WERI-Rb-1 (cell line): Measurements from ENCODE around the gene ARHGAP26.

ENCODE experiments used
- DNase-seq: peaks from one replicate; pipeline ENCODE4 v3.0.0-alpha.2; 2020
- H3K27ac ChIP-seq: fragments of 250-450 bp; sonication (Bioruptor Pico); 2 replicates; pipeline ENCODE4 v1.5.1; 2020; ENCODE audit warnings: mild to moderate bottlenecking, moderate library complexity
- H3K27me3 ChIP-seq: fragments of 250-450 bp; sonication (Bioruptor Pico); 2 replicates; pipeline ENCODE4 v1.5.1; 2021; ENCODE audit warnings: mild to moderate bottlenecking, low read depth, moderate library complexity; ENCODE audit not compliant: insufficient read depth, severe bottlenecking
- H3K36me3 ChIP-seq: fragments of 250-450 bp; sonication (Bioruptor Pico); 2 replicates; pipeline ENCODE4 v1.5.1; 2020; ENCODE audit warnings: mild to moderate bottlenecking, moderate library complexity
- H3K4me3 ChIP-seq: 2 replicates; pipeline ENCODE4 v1.5.1; 2011; ENCODE audit warnings: low read depth, mild to moderate bottlenecking, control low read depth, low read length
- H3K9me3 ChIP-seq: fragments of 250-450 bp; sonication (Bioruptor Pico); 2 replicates; pipeline ENCODE4 v1.5.1; 2021; ENCODE audit warnings: mild to moderate bottlenecking, moderate library complexity; ENCODE audit not compliant: severe bottlenecking
- TF ChIP-seq, protein P1 (sequence below): IDR thresholded peaks from 2 replicates; pipeline ENCODE4 v1.5.1; 2011; ENCODE audit warnings: low read depth, mild to moderate bottlenecking, control low read depth, inconsistent platforms, low read length

The ARHGAP26 gene

DNA sequence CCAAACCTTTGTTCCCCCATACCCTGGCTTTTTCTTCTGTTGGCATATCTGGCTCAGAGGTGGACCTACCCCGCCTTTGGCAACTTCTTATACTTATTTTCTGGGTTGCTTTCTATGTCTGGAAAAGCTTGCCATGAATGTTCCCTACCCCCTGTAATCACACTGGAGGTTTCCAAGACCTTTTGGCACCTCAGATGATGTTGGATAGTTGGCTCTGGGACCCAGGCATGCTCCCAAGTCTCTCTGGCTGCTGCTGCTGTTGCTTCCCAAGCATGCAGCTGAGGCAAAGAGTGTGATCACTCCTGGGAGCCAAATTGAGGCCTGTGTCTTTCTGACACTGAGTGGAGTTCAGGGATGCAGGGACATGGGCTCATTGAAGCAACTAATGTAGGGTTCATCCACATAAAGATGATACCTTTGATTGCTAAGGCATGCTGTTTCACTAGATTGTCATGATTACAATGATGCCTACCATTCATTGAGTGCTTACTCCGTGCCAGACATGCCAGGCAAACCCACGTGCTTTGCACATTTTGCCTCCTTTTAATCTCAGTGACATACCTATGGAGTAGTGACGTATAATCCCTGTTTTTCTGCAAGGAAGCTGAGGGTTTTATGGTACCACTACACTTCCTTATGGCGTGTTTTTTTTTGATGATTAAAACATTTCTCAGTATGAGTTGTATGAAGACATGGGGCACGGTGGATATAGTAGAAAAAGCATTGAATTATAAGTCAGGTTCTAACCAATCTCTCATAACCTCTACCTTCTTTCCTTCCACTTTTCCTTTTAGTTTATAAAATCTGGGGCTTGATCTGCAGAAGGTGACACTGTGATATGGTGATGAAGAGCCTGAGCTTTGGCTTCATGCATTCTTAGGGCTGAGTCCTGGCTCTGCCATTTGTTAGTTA, 73.1 kb downstream of the ARHGAP26 start:
- TF ChIP-seq, protein P1, sequence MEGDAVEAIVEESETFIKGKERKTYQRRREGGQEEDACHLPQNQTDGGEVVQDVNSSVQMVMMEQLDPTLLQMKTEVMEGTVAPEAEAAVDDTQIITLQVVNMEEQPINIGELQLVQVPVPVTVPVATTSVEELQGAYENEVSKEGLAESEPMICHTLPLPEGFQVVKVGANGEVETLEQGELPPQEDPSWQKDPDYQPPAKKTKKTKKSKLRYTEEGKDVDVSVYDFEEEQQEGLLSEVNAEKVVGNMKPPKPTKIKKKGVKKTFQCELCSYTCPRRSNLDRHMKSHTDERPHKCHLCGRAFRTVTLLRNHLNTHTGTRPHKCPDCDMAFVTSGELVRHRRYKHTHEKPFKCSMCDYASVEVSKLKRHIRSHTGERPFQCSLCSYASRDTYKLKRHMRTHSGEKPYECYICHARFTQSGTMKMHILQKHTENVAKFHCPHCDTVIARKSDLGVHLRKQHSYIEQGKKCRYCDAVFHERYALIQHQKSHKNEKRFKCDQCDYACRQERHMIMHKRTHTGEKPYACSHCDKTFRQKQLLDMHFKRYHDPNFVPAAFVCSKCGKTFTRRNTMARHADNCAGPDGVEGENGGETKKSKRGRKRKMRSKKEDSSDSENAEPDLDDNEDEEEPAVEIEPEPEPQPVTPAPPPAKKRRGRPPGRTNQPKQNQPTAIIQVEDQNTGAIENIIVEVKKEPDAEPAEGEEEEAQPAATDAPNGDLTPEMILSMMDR, result no peak
- H3K27me3 ChIP-seq, result no peaks in the 10 kb centered on the region
- no peaks in the 10 kb centered on the region for H3K36me3 ChIP-seq
- no peaks in the 10 kb centered on the region for H3K9me3 ChIP-seq
- H3K4me3 ChIP-seq, result no peak overlapping the region
- no peak for DNase-seq
- no peak overlapping the region for H3K27ac ChIP-seq

DNA sequence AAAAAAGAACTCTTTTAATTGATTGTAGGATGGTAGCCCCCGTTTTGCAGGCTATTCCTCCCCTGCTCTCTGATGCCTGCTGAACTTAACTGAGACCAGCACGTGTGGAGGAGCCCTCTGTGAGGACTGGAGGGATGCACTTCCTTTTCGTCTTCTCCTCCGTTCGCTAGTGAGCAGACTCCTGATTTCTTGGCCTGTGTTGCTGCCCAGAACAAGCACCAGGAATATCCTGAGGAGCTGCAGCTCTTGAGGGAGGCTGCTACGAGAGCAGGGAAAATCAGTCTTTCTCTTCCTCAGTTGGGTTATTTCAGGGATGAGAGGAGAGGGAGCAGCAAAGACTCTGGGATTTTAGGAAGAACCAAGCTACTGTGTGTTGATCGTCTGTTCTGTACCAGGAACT, 74.7 kb downstream of the ARHGAP26 start:
- TF ChIP-seq, protein P1, result no peak
- no peak for DNase-seq
- Histone ChIP-seq H3K27ac (no peak overlapping the region), H3K9me3 (no peaks in the 10 kb centered on the region), H3K4me3 (no peak overlapping the region), H3K36me3 (no peaks in the 10 kb centered on the region), H3K27me3 (no peaks in the 10 kb centered on the region)

DNA sequence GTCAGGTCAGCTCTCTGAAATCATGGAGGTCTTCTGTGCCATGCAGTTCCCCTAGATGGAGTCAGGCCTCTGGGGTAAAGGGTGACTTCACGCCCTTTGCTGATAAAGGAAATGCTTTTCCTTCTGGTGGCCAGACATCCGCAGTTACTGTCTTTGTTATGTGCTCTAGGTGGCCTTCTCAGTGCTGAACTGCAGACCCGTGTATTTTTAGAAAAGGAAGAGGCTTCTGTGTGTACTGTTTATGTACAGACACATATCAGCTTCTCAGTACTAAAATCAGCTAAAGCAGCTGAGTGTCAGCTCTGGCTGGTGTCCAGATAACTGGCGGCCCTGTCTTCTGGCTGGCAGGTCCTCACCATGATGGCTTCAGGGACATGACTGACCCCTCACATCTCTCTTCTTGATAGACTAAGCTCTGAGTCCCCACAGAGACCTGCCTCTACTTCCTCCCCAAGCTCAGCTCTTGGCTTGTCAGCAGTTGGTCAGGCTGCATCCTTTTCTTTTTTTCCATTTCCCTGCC, 75.3 kb downstream of the ARHGAP26 start:
- TF ChIP-seq, protein P1, result no peak
- Histone ChIP-seq H3K27me3 (no peaks in the 10 kb centered on the region), H3K27ac (no peak overlapping the region), H3K9me3 (no peaks in the 10 kb centered on the region), H3K4me3 (no peak overlapping the region), H3K36me3 (no peaks in the 10 kb centered on the region)
- no peak for DNase-seq

DNA sequence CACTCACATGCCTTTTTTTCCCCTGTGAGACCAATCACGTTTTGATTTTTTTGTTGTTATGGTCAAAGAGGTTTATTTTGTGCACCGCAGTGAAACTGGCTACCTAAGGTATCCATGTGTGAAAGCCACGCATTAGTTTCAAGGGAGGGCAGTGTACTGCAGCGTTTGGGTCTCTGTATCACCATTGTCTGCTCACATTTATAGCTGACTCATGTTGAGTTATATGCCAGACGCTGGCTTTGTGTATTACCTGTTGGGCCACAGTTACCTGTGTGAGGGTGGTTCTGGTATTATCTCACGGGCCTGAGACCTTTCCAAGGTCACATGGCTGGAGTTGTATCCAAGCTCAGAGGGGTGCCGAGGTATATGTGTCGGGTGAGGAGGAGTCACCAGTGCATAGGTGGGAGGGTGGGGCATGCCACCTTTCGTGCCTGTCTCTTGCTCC, 75.8 kb downstream of the ARHGAP26 start:
- TF ChIP-seq, protein P1, result no peak
- Histone ChIP-seq H3K36me3 (no peaks in the 10 kb centered on the region), H3K4me3 (no peak overlapping the region), H3K27me3 (no peaks in the 10 kb centered on the region), H3K27ac (no peak overlapping the region), H3K9me3 (no peaks in the 10 kb centered on the region)
- DNase-seq, result no peak

DNA sequence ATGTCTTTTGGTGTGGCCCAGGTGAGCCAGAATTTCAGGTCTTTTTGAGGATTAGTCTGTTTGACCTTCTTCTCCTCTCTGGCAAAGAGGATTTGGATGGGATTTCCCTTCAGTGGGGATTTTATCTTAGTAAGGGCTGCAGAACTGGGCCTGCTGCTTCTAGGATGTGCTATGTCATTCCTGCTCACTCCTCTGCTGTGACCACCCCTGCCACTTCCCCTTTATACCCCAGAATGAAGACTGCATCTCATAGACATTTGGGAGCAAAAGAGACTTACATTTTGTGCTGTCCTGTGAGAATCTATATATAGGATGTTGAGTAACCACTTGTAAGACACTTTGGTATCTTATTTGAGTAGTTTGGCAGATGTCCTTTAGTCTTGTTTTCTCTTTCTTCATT, 76.2 kb downstream of the ARHGAP26 start:
- TF ChIP-seq, protein P1, result no peak
- H3K36me3 ChIP-seq, result no peaks in the 10 kb centered on the region
- peak; percentile 22 for DNase-seq
- H3K4me3 ChIP-seq, result no peak overlapping the region
- H3K27ac ChIP-seq, result no peak overlapping the region
- H3K9me3 ChIP-seq, result no peaks in the 10 kb centered on the region
- H3K27me3 ChIP-seq, result no peaks in the 10 kb centered on the region
